Measurements from ENCODE around the gene KLK4.

Gene KLK4

GRCh38 chr19:50911206-50912101 lies at the start of gene KLK4:
Gene KLK4 (minus strand): TSS chr19:50911395. CDS start chr19:50910738, 657 bp downstream.
- DNase-seq (ENCODE audit: low read depth in 3 of 3): no peak

GRCh38 chr19:50959731-50960500 lies 48.7 kb upstream of the KLK4 start:
- no peak for DNase-seq (ENCODE audit: low read depth in 3 of 3)

GRCh38 chr19:50957587-50957986 lies 46.4 kb upstream of the KLK4 start:
- DNase-seq (ENCODE audit: low read depth in 3 of 3): no peak

- DNase-seq (ENCODE audit: low read depth in 3 of 3): no peak
Observed at GRCh38 chr19:50952910-50953309, 41.7 kb upstream of the KLK4 start, which contains the start of gene KLK5. Gene KLK5 (minus strand): TSS chr19:50953038. CDS start chr19:50952657, 381 bp downstream.

GRCh38 chr19:50949861-50950260 lies 38.7 kb upstream of the KLK4 start:
- no peak for DNase-seq (ENCODE audit: low read depth in 3 of 3)

GRCh38 chr19:50947123-50947522 lies 35.9 kb upstream of the KLK4 start:
- no peak for DNase-seq (ENCODE audit: low read depth in 3 of 3)

- DNase-seq (ENCODE audit: low read depth in 3 of 3): no peak
Observed at GRCh38 chr19:50944795-50945194, 33.6 kb upstream of the KLK4 start.

GRCh38 chr19:50943074-50943828 lies 32.1 kb upstream of the KLK4 start:
- DNase-seq (ENCODE audit: low read depth in 3 of 3): no peak

- no peak for DNase-seq (ENCODE audit: low read depth in 3 of 3)
Observed at GRCh38 chr19:50939596-50939995, 28.4 kb upstream of the KLK4 start.

GRCh38 chr19:50933640-50934039 lies 22.4 kb upstream of the KLK4 start:
- no peak for DNase-seq (ENCODE audit: low read depth in 3 of 3)

- DNase-seq (ENCODE audit: low read depth in 3 of 3): no peak
Observed at GRCh38 chr19:50932690-50933083, 21.5 kb upstream of the KLK4 start.

- no peak for DNase-seq (ENCODE audit: low read depth in 3 of 3)
Observed at GRCh38 chr19:50932018-50932689, 21.0 kb upstream of the KLK4 start.

- no peak for DNase-seq (ENCODE audit: low read depth in 3 of 3)
Observed at GRCh38 chr19:50931023-50931422, 19.8 kb upstream of the KLK4 start.

- DNase-seq (ENCODE audit: low read depth in 3 of 3): no peak
Observed at GRCh38 chr19:50928831-50929230, 17.6 kb upstream of the KLK4 start.

GRCh38 chr19:50926144-50926543 lies 14.9 kb upstream of the KLK4 start:
- no peak for DNase-seq (ENCODE audit: low read depth in 3 of 3)

- no peak for DNase-seq (ENCODE audit: low read depth in 3 of 3)
Observed at GRCh38 chr19:50925734-50926133, 14.5 kb upstream of the KLK4 start.

GRCh38 chr19:50924586-50924985 lies 13.4 kb upstream of the KLK4 start:
- DNase-seq (ENCODE audit: low read depth in 3 of 3): no peak

- peak; percentile 68 to 72 (median 70) for DNase-seq (ENCODE audit: low read depth in 3 of 3)
Observed at GRCh38 chr19:50922317-50922853, 11.2 kb upstream of the KLK4 start.

GRCh38 chr19:50921426-50922316 lies 10.5 kb upstream of the KLK4 start:
- DNase-seq (ENCODE audit: low read depth in 3 of 3): no peak

GRCh38 chr19:50916069-50916468 lies 4.9 kb upstream of the KLK4 start:
- no peak for DNase-seq (ENCODE audit: low read depth in 3 of 3)

Measured in stimulated activated CD4-positive, alpha-beta T cell treated with anti-CD3 and anti-CD28 coated beads, TNF-alpha, amount 100 ng/mL, for 24 hours (primary cell).